ENCODE results near the gene IL12B. TPM values are rescaled to one million over a fixed set of nuclear protein-coding genes. Genes with fewer than 3 reads are reported as not detected.

Gene IL12B
- total RNA-seq, 1 donor from 2014 or later: not detected

- Histone ChIP-seq H3K4me1 (peaks cover 11% of the 10 kb centered on the region), H3K9me3 (no peaks in the 10 kb centered on the region), H3K27me3 (no peaks in the 10 kb centered on the region), H3K4me3 (no peak overlapping the region), H3K27ac (no peak overlapping the region), H3K36me3 (no peaks in the 10 kb centered on the region)
- DNase-seq (no peak), ATAC-seq (no peak)
- no peak for TF ChIP-seq CTCF (IDR thresholded peaks at IDR 0.05)
- intact Hi-C loops (cut with DNase I): no loop called here
Observed at GRCh38 chr5:159337016-159337955, 7.0 kb upstream of the IL12B start.

GRCh38 chr5:159336586-159336985 lies 6.3 kb upstream of the IL12B start:
- no peaks in the 10 kb centered on the region for H3K9me3 ChIP-seq
- intact Hi-C loops (cut with DNase I): no loop called here
- H3K4me1 ChIP-seq: peaks cover 6% of the 10 kb centered on the region
- ATAC-seq (no peak), DNase-seq (no peak)
- H3K27me3 ChIP-seq: no peaks in the 10 kb centered on the region
- H3K36me3 ChIP-seq: no peaks in the 10 kb centered on the region
- no peak overlapping the region for H3K4me3 ChIP-seq
- no peak for TF ChIP-seq CTCF (IDR thresholded peaks at IDR 0.05)
- no peak overlapping the region for H3K27ac ChIP-seq

- Histone ChIP-seq H3K36me3 (no peaks in the 10 kb centered on the region), H3K9me3 (no peaks in the 10 kb centered on the region), H3K4me3 (no peak overlapping the region), H3K27ac (no peak overlapping the region), H3K4me1 (peaks cover 5% of the 10 kb centered on the region), H3K27me3 (no peaks in the 10 kb centered on the region)
- intact Hi-C loops (cut with DNase I): no loop called here
- TF ChIP-seq CTCF (IDR thresholded peaks at IDR 0.05): no peak
- DNase-seq: no peak
- ATAC-seq: no peak
Observed at GRCh38 chr5:159333545-159333925, 3.2 kb upstream of the IL12B start.

GRCh38 chr5:159332800-159333544 lies 2.7 kb upstream of the IL12B start:
- DNase-seq (no peak), ATAC-seq (no peak)
- Histone ChIP-seq H3K4me1 (peaks cover 5% of the 10 kb centered on the region), H3K9me3 (no peaks in the 10 kb centered on the region), H3K27me3 (no peaks in the 10 kb centered on the region), H3K27ac (no peak overlapping the region), H3K36me3 (no peaks in the 10 kb centered on the region), H3K4me3 (no peak overlapping the region)
- TF ChIP-seq CTCF (IDR thresholded peaks at IDR 0.05): no peak
- intact Hi-C loops (cut with DNase I): no loop called here

- intact Hi-C loops (cut with DNase I): no loop called here
- no peaks in the 10 kb centered on the region for H3K9me3 ChIP-seq
- H3K36me3 ChIP-seq: no peaks in the 10 kb centered on the region
- peak; percentile 88 for DNase-seq
- peak; percentile 94 for ATAC-seq
- H3K27me3 ChIP-seq: peaks cover 5% of the 10 kb centered on the region
- peak; percentile 80 for TF ChIP-seq CTCF (IDR thresholded peaks at IDR 0.05)
- H3K4me1 ChIP-seq: peaks cover 5% of the 10 kb centered on the region
- H3K27ac ChIP-seq: no peak overlapping the region
- H3K4me3 ChIP-seq: peak overlapping the region; percentile 50
Observed at GRCh38 chr5:159331093-159331973, 1.0 kb upstream of the IL12B start.
